ENCODE results near the gene NDUFB3.
"Not testable (repeated sequence)": the region's sequence is repeated elsewhere in the genome, so short reads cannot be mapped to it uniquely, and the experiment has no call there.

The NDUFB3 gene

DNA sequence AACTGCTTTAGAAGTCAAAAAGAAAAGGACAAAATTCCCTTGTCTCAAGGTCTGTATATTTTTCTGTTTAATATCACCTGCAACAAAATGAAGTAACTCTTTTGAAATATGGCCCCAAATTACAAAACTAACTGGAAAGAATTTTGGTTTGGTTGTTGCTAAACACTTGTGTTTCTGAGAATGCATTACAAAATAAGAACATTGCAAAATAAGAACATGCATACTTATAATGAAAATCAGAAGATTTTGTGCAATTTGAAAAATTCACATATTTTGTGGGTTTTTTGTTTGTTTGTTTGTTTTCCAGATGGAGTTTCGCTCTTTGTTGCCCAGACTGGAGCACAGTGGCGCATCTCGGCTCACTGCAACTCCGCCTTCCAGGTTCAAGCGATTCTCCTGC lies 21.8 kb downstream of the NDUFB3 start:
- FAIRE-seq, result peak; percentile 21

DNA sequence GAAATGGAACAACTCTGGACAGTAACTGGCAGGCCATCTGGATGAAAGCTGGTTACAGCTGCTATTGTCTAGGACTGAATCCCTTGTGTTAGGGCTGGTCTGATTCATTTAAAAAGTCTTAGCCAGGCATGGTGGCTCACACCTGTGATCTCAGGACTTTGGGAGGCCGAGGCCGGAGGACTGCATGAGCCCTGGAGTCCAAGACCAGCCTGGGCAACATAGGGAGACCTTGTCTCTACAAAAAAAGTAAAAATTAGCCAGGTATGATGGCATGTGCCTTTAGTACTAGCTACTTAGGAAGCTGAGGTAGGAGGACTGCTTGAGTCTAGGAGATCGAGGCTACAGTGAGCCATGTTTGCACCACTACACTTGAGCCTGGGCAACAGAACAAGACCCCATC lies 28.7 kb downstream of the NDUFB3 start:
- FAIRE-seq, result no peak

- no peak for FAIRE-seq
Measured at GRCh38 chr2:201105759-201106158, 34.0 kb downstream of the NDUFB3 start.

DNA sequence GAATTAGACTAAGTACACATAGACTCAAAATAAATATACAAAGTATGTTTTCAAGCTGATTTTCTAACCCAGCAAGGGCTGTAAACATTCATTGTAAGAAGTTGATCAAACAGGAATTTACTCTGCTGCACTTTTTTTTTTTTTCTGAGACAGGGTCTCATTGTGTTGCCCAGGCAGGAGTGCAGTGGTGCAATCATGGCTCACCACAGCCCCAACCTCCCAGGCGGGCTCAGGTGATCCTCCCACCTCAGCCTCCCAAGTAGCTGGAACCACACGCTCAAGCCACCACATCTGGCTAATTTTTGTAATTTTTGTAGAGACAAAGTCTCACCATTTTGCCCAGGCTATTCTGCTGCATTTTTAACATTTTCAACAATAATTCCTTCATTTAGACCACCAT lies 35.8 kb downstream of the NDUFB3 start:
- no peak for FAIRE-seq

DNA sequence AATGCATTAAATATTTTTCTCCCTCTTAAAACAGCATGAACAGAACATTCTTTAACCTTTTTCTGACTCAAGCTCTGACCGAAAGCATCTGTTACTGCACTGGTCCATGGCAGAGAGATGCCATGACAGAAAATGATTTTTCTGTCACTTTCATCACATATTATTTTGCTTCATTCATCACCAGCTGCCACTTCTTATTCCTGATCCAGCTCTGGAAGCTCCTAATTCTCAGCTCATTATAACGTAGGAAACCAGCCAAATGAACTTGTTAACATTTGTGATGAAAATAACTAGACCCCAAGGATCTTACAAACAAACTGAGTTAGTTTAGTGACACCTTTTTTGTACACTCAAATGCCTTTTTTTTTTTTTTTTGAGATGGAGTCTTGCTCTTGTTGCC lies 36.5 kb downstream of the NDUFB3 start:
- FAIRE-seq, result no peak

GRCh38 chr2:201109186-201109585 lies 37.4 kb downstream of the NDUFB3 start:
- no peak for FAIRE-seq

- FAIRE-seq, result no peak
Measured at GRCh38 chr2:201110615-201111014, 38.8 kb downstream of the NDUFB3 start.

DNA sequence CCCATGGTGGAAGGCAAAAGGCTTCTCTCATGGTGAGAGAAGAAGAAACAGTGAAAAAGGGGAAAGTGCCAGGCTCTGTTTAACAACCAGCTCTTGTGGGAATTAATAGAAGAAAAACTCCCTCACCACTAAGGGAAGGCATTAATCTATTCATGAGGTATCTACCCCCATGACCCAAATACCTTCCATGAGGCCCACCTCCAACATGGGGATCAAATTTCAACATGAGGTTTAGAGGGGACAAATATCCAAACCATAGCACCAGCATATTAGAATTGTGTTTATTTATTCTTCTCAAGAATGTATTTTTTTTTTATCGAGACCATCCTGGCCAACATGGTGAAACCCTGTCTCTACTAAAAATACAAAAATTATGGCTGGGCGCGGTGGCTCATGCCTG lies 39.3 kb downstream of the NDUFB3 start:
- no peak for FAIRE-seq

DNA sequence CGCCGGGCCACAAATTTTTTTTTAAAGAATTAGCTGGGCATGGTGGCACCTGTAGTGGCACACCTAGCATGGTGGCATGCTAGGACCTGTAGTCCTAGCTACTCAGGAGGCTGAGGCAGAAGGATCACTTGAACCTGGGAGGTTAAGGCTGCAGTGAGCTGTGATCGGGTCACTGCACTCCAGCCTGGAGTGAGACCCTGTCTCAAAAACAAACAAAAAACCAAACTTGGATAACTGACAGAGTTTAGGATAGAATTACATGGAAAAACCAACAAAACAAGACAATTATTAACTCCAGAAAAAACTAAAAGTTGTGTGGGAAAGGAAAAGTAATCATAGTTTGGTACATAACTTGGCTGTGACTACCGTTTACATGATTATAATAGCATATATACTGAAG lies 42.5 kb downstream of the NDUFB3 start:
- FAIRE-seq, result no peak

DNA sequence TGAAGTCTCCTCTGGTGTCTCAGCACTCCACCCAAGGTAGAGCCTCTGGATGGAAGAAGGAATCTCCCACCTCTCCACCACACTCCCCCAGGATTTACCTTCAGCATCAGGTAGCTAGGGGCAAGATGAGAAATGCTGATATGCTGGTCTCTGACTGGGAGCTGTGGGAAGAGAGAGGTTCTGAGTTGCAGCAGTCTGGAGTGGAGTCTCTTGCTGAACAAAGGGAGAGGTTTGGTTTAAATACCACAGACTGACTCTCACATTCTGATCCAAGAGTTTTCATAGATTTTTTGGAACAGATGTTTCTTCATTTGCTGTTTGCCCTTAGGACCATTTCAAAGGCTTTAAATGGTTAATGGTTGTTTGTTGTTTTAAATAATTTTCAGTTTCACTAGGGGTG lies 43.0 kb downstream of the NDUFB3 start:
- FAIRE-seq, result no peak

- FAIRE-seq, result no peak
Measured at GRCh38 chr2:201116115-201116958, 44.5 kb downstream of the NDUFB3 start, which contains the start of gene CFLAR. CFLAR (plus strand) TSS chr2:201116164; CDS start chr2:201129866, 13,702 bp downstream.

DNA sequence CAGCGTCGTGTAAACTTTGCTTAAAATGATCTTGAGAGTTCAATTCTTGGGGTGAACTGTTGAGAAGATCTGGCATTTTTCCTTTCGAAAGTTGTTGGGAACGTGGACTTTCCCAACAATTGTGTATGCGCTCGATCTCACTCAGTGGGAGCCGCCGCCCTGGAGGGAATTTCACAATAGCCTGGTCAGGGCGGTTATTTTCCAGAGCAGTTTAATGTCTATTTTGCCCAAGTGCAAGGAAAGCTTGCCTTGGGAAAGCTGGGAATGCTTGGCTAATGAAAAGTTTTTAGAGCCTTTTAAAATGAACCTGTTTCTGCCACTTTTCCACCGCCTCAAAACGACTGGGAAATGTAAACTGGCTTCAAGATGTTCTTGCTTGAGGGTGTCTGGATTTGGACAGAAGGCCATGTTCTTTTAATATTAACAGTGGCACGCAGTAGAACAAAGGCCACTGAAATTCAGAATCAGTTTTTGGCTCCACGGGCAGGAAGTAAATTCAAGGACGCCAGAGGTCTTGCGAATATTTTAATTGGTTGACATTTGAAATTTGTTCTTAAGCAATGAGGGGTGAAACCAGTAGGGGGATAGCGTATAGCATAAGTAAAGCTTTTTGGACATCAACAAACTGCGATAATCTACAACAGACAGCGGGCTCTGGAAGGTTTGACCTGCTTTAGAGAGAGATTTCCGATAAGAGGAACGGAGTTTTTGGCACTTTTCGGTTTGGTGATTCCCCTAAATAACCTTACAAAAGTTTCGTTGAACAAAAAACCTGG lies 45.3 kb downstream of the NDUFB3 start:
- FAIRE-seq, result no peak

DNA sequence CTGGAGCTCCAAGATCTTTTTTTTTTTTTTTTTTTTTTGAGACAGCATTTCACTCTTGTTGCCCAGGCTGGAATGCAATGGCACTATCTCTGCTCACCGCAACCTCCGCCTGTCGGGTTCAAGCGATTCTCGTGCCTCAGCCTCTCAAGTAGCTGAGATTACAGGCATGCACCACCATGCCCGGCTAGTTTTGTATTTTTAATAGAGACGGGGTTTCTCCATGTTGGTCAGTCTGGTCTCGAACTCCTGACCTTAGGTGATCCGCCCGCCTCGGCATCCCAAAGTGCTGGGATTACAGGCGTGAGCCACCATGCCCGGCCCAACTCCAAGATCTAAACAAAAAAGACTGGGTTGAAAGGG lies 45.9 kb downstream of the NDUFB3 start:
- not testable (repeated sequence) for FAIRE-seq

DNA sequence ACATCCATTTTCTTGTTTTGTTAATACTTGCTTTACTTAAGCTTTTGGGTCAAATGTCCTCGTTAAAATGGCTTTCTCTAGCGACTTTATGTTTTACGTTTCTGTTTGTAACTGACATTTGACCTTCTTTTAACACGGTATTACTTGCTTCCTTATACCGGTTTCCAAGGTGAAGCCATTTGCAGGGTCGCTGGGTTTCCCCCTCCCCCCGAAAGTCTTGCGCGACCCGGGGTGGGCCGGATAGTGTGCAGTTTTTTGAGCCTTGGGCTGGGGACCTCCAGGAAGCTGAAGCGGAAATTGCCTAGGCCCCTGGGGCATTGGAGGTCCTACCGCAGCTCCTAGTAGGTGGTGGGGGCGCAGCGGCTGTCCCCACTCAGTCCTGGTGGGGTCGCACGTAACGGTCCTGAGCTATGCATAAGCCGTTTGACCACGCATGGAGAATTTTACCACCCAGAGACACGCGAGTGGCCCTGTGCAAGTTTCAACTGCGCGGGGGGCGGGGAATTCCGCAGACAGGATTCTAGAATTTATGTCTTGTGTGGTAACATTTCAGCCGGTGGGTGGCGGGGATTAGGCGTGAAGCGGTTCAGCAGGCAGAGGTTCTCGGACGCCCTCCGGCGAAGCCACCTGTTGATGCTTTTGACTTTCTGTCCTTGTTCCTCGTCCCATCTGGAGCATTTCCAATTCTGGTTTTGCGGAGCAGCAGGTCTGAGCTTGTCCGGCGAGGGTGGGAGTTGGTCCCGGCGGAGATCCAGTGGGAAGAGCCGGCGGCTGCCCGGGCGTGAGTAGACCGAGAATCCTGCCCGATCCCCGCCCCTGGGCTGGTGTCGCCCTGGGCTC lies 46.5 kb downstream of the NDUFB3 start:
- no peak for FAIRE-seq

DNA sequence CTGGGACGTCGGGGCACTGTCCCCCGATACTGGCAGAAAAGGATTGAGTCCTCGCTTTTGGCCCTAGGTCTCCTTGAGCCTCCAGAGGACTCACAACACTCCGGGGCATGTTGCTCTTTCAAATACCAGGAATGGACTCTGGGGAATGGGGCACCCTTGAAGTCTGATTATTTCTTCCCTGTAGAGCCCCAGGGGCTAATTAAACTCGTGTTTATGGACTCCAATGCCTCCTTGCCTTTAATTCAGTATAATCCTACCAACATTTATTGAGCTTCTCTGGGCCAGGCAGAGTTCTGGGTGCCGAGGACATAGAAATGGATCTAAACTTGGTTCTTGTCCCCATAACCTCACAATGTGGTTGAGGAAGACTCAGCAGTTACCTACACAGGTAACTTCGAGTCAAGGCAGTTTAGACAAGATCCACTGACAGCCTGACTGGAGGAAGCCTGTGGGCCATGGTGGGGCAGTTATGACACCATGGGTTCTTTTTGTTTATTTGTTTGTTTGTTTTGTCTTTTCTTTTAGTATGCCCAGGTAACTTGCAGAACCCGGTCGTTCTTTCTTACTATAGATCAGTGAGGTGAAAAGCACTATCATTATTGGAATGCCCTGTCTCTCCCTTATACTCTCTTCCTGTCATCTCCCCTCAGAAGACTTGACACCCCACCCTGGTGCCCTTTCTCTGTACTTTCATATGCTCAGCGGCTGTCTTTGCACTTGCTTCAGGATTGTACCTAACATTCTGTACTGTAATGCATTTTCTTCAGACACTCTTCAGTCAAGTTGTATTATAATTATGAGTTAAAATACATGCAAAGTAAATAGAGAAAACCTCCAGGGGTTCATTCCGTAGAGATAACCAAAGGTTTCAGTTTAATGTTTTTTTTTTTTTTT lies 47.4 kb downstream of the NDUFB3 start:
- FAIRE-seq, result no peak

DNA sequence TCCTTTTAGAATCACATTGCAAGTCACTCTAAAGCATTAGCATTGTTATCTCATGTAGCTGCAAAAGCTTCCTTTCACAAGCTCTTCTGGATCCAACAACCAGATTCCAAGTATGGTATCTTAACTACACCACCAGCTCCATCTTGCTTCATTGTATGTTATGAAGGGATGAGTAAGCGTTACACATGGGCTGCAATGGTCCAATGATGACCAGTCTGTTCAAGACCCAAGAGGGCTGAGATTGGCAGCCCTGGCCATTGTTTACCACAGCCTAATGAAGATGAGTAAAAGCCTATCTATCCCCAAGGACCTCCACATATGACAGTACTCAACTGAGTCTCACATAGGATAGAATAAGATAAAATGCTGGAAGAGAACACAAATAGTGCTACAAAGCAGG lies 50.5 kb downstream of the NDUFB3 start:
- no peak for FAIRE-seq

GRCh38 chr2:201126308-201127151 lies 54.7 kb downstream of the NDUFB3 start:
- no peak for FAIRE-seq

DNA sequence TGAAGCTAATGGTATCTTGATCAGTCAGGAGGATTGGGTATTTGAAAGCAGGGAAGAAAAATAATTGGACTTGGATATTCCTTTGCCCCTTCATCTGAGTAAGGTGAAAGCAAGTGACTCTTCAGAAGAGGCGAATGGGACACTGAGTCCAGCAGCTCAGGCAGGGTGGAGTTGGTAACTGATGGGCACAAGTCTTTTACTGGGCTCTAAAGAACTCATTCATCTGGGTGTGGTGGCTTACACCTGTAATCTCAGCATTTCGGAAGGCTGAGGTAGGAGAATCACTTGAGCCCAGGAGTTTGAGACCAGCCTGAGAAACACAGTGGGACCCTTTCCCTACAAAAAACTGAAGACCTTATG lies 55.3 kb downstream of the NDUFB3 start:
- no peak for FAIRE-seq

GRCh38 chr2:201127570-201127969 lies 55.8 kb downstream of the NDUFB3 start:
- no peak for FAIRE-seq

DNA sequence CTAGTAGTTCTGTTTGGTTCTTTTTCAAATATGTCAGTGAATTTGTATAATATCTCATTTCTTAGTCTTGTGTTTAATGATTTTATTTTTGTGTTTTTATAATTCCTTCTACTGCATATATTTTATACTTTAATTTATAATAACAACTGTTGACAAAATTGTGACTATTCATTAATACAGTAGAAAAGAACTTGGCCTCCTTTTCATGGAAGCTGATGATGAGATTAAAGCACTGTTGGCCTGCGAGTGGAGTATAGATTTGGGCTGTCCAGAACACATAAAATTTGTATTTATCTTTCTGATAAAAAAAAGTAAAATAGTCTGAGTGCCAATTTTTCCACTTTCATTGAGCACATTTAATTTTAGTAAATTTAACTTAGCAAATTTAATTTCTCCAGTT lies 56.2 kb downstream of the NDUFB3 start:
- FAIRE-seq, result no peak

GRCh38 chr2:201128933-201129505 lies 57.2 kb downstream of the NDUFB3 start:
- FAIRE-seq, result no peak

Measured in islet of Langerhans (tissue), 1 donor.